ENCODE results near the gene DOP1B.

- TF ChIP-seq CTCF (IDR thresholded peaks at IDR 0.05) (no peak), POLR2A (IDR thresholded peaks at IDR 0.05; ENCODE audit: low read depth) (no peak), POLR2AphosphoS5 (IDR thresholded peaks at IDR 0.05) (no peak)
These were observed 4.2 kb downstream of the DOP1B start for GRCh38 chr21:36160850-36161178.
